ENCODE results near the gene POLR3B.

DNA sequence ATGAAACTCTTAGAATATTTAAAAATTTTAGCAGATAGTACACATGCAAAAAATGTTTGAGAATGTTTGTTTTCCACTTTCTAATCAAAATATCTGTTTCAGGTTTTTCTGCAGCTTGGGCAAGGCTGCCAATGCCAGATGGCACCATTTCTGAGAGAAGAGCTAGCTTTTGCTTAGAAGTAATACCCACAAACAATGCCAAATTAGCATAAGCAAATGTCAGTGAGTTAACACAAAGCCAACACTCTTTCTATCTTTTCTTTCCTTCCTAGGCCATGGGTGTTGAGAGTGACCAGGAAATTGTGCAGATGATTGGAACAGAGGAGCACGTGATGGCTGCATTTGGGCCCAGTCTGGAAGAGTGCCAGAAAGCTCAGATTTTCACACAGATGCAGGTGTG is 35.2 kb downstream of the POLR3B start:
- no peak for TF ChIP-seq POLR2A (IDR thresholded peaks at IDR 0.05; ENCODE audit: low read length)
- TF ChIP-seq GATA1 (IDR thresholded peaks at IDR 0.05; ENCODE audit: low read depth, low read length), result no peak
